Endothelial cell of umbilical vein (primary cell): ENCODE results near the gene DIAPH2. TPM values are rescaled to one million over a fixed set of nuclear protein-coding genes. Genes with fewer than 3 reads are reported as not detected.

Experiments
- BruUV-seq: library from RNA; stranded (reverse); fragments of 400-500 nt; replicated peaks from 2 replicates; lab custom pipeline; 2021; lab: Mats Ljungman, UMichigan
- CTCF ChIA-PET: fragments of 300-600, 350-600 bp; sonication (Branson Sonifier 250); formaldehyde crosslinking; loops from one replicate; lab custom pipeline; 2021; ENCODE audit warnings: antibody characterized with exemption, inconsistent platforms; lab: Charles Lee
- POLR2A ChIA-PET: fragments of 300-600, 350-600 bp; sonication (Branson Sonifier 250); formaldehyde crosslinking; loops from one replicate; lab custom pipeline; 2021; ENCODE audit warnings: antibody characterized with exemption, inconsistent platforms; lab: Charles Lee
- DNase-seq: peaks from one replicate; pipeline ENCODE4 v3.0.0-alpha.2; 2011; ENCODE audit warnings: low read depth, low spot score
- FAIRE-seq: peaks from 2 replicates; lab custom pipeline; 2011; peaks lifted over from hg19 to GRCh38; lab: Jason Lieb, UNC
- H2AFZ ChIP-seq: 2 replicates; pipeline ENCODE4 v1.6.0; 2012; ENCODE audit warnings: low read depth, low read length, control low read depth, inconsistent platforms
- H3K27ac ChIP-seq: 2 replicates; pipeline ENCODE4 v1.5.1; 2011; ENCODE audit warnings: low read depth, mild to moderate bottlenecking, control low read depth, low read length, moderate library complexity; ENCODE audit not compliant: insufficient read depth
- H3K27me3 ChIP-seq, 2 experiments: 2 replicates each; pipeline versions ENCODE4 v1.6.0 to v1.6.1; 2011; ENCODE audit warnings: low read length in 2 of 2, mixed read lengths in 1 of 2; ENCODE audit not compliant: control insufficient read depth in 2 of 2, insufficient read depth in 2 of 2
- H3K36me3 ChIP-seq, 2 experiments: 2 replicates in 1 of 2; 3 replicates in 1 of 2; pipeline ENCODE4 v1.5.1; 2011; ENCODE audit warnings: low read length in 2 of 2, mild to moderate bottlenecking in 1 of 2, moderate library complexity in 1 of 2; ENCODE audit not compliant: control insufficient read depth in 2 of 2, insufficient read depth in 2 of 2; ENCODE audit errors: extremely low read depth in 1 of 2
- H3K4me1 ChIP-seq: 3 replicates; pipeline ENCODE4 v1.5.1; 2011; ENCODE audit warnings: mild to moderate bottlenecking, low read length; ENCODE audit not compliant: control insufficient read depth, insufficient read depth; ENCODE audit errors: extremely low read depth
- H3K4me2 ChIP-seq: 2 replicates; pipeline ENCODE4 v1.6.1; 2011; ENCODE audit warnings: low read length, control low read depth, mixed read lengths; ENCODE audit not compliant: insufficient read depth
- H3K4me3 ChIP-seq, 3 experiments: fragments of 200-600 bp in 1 of 3; sonication (generic), shearing (Covaris generic) in 1 of 3; replicated peaks in 1 of 3; 2 replicates each; pipeline ENCODE4 v1.5.1; 2011 to 2016; ENCODE audit warnings: control low read depth in 3 of 3, low read length in 3 of 3, mild to moderate bottlenecking in 2 of 3, inconsistent platforms in 1 of 3, low read depth in 1 of 3, moderate library complexity in 1 of 3; ENCODE audit not compliant: insufficient read depth in 1 of 3
- H3K79me2 ChIP-seq: 2 replicates; pipeline ENCODE4 v1.6.0; 2012; ENCODE audit warnings: low read length, inconsistent platforms; ENCODE audit not compliant: control insufficient read depth, insufficient read depth
- H3K9ac ChIP-seq: replicated peaks from 2 replicates; pipeline ENCODE3; 2011; ENCODE audit warnings: low read length, control low read depth; ENCODE audit not compliant: insufficient read depth; ENCODE audit errors: extremely low read depth
- H3K9me1 ChIP-seq: replicated peaks from 3 replicates; pipeline ENCODE4 v1.6.0; 2011; ENCODE audit warnings: mild to moderate bottlenecking, low read length; ENCODE audit not compliant: control insufficient read depth, insufficient read depth; ENCODE audit errors: extremely low read depth
- H3K9me3 ChIP-seq: replicated peaks from 2 replicates; pipeline ENCODE4 v1.5.1; 2012; ENCODE audit warnings: low read length, inconsistent platforms; ENCODE audit not compliant: control insufficient read depth, insufficient read depth
- H4K20me1 ChIP-seq: replicated peaks from 2 replicates; pipeline ENCODE3; 2011; ENCODE audit warnings: mild to moderate bottlenecking, low read length; ENCODE audit not compliant: control insufficient read depth, insufficient read depth; ENCODE audit errors: extremely low read depth
- CTCF ChIP-seq, 2 donors: IDR thresholded peaks; 1 replicate in 1 of 2; 2 replicates in 1 of 2; pipeline ENCODE4 v1.5.1; 2011; ENCODE audit warnings: low read length in 2 of 2, mild to moderate bottlenecking in 2 of 2, moderate library complexity in 2 of 2, control low read depth in 1 of 2, inconsistent platforms in 1 of 2, low read depth in 1 of 2; ENCODE audit not compliant: insufficient read depth in 1 of 2; ENCODE audit errors: extremely low read depth in 1 of 2
- EZH2 ChIP-seq: IDR thresholded peaks from 2 replicates; pipeline ENCODE4 v1.6.1; 2012; ENCODE audit warnings: borderline replicate concordance, low read depth, mild to moderate bottlenecking, moderate library complexity, low read length, inconsistent platforms; ENCODE audit not compliant: severe bottlenecking
- FOS ChIP-seq: IDR thresholded peaks from 2 replicates; pipeline ENCODE4 v1.6.1; 2011; ENCODE audit warnings: mild to moderate bottlenecking, low read length, moderate library complexity, borderline replicate concordance; ENCODE audit not compliant: insufficient read depth
- GATA2 ChIP-seq: IDR thresholded peaks from 2 replicates; pipeline ENCODE4 v1.7.0; 2011; ENCODE audit warnings: low read depth, mild to moderate bottlenecking, moderate library complexity, mixed read lengths, low read length; ENCODE audit not compliant: insufficient read length, insufficient read depth
- JUN ChIP-seq: IDR thresholded peaks from 2 replicates; pipeline ENCODE4 v1.6.1; 2011; ENCODE audit warnings: borderline replicate concordance, low read depth; ENCODE audit not compliant: insufficient read length, insufficient read depth
- MAX ChIP-seq: IDR thresholded peaks from 2 replicates; pipeline ENCODE4 v1.6.1; 2011; ENCODE audit not compliant: insufficient read depth, insufficient read length
- MYC ChIP-seq: IDR thresholded peaks from one replicate; pipeline ENCODE4 v1.6.1; 2011; ENCODE audit warnings: mild to moderate bottlenecking, low read depth, low read length
- POLR2A ChIP-seq: IDR thresholded peaks from 2 replicates; pipeline ENCODE4 v1.6.1; 2012; ENCODE audit warnings: low read depth, mild to moderate bottlenecking, control low read depth, low read length
- POLR2AphosphoS5 ChIP-seq: IDR thresholded peaks from 2 replicates; pipeline ENCODE4 v1.6.1; 2012; ENCODE audit warnings: low read depth, mild to moderate bottlenecking, control low read depth, low read length, moderate library complexity; ENCODE audit not compliant: insufficient read depth
- dilution Hi-C: fragments of 300-500 bp; cut with MboI; formaldehyde crosslinking; loops from one replicate; pipeline ENCODE4 v1.15.0; 2019; ENCODE audit warnings: low sequenced_read_pairs; ENCODE audit not compliant: extremely low pct_ligation_motif_present
- intact Hi-C: fragments of 100-400 bp; cut with micrococcal nuclease; formaldehyde crosslinking; loops from one replicate; pipeline ENCODE4 v1.10.0; 2022
- polyA plus RNA-seq, 4 experiments: library from polyadenylated mRNA; depleted of rRNA in 3 of 4; stranded (reverse) in 3 of 4; unstranded in 1 of 4; fragments of >200 nt; gene quantifications; 2 replicates each; pipeline versions ENCODE4 v1.2.1 to v1.2.3, GENCODE V29; 2011 to 2012; ENCODE audit warnings: missing spikeins in 1 of 4
- total RNA-seq: library from RNA; stranded (reverse); gene quantifications from 2 replicates; pipeline ENCODE4 v1.2.3, GENCODE V29; 2021

The DIAPH2 gene
- total and polyA plus RNA-seq, 2 donors (not counting 3 experiments of a cell fraction or from before 2014, with no cell fraction given) = 3.0 to 30.0 TPM

GRCh38 chrX:96835660-96836289 lies 151.1 kb downstream of the DIAPH2 start:
- Histone ChIP-seq H3K4me2 (no peak overlapping the region), H3K4me3 (no peak overlapping the region), H3K27me3 (no peaks in the 10 kb centered on the region), H3K36me3 (no peaks in the 10 kb centered on the region), H3K4me1 (no peaks in the 10 kb centered on the region), H3K27ac (no peak overlapping the region), H3K79me2 (no peaks in the 10 kb centered on the region), H3K9ac (no peak overlapping the region), H3K9me3 (no peaks in the 10 kb centered on the region), H4K20me1 (no peaks in the 10 kb centered on the region), H3K9me1 (no peaks in the 10 kb centered on the region), H2AFZ (no peak overlapping the region)
- no peak for FAIRE-seq
- intact Hi-C loops = no loop called here
- ChIA-PET POLR2A (no interaction called here), CTCF (no interaction called here)
- no TSS peak for BruUV-seq
- TF ChIP-seq JUN (no peak), MAX (no peak), CTCF (IDR thresholded peaks at IDR 0.05; ENCODE audit: extremely low read depth in 1 of 2, insufficient read depth in 1 of 2, low read depth in 1 of 2, low read length in 2 of 2) (no peak), EZH2 (no peak), POLR2A (no peak), FOS (no peak), MYC (no peak), GATA2 (no peak), POLR2AphosphoS5 (no peak)
- dilution Hi-C loops = no loop called here
- DNase-seq = no peak
